NCI-H1436 (cell line): ENCODE results near the gene KIAA1191.
"Not testable (repeated sequence)": the region's sequence is repeated elsewhere in the genome, so short reads cannot be mapped to it uniquely, and the experiment has no call there.

Source experiments
- DNase-seq: peaks from one replicate; lab custom pipeline; 2025; lab: John Stamatoyannopoulos, UW

The KIAA1191 gene

DNA sequence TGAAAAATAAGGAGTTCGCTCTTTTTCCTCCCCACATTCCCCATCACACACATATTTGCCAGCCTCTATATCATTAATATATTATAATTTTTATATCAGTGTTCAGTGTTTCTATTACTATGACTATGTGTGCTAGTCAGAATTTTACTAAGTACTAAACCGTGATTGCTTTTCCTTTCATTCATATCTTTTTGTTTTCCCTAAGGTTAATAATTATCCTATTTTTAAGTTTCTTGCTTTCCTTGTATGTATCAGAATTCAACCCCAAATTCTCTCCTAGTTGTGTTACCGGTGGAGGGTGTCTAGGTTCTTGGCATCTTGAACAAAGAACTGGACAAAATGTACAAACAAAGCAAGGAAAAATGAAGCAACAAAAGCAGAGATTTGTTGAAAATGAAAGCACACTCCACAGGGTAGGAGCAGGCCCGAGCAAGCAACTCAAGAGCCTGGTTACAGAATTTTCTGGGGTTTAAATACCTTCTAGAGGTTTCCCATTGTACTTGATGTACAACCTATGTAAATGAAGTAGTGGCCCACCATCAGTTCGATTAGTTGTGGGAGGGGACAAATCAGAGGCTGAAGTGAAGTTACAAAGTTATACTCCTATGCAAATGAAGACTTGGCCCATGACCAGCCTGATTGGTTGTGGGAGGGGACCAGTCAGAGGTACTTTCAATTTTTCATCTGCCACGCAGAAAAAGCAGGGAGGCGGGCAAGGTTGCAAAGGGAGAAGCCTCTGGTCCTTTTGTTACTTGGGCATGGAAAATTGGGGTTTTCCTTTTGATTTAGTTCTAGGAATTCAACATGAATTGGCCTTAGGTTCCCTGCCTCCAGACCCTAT, 43.8 kb downstream of the KIAA1191 start:
- no peak for DNase-seq

- DNase-seq: not testable (repeated sequence)
Measured at GRCh38 chr5:176305356-176305755, 56.2 kb downstream of the KIAA1191 start.
